CD8-positive, alpha-beta memory T cell (primary cell): ENCODE measurements around the gene COG2. TPM values are rescaled to one million over a fixed set of nuclear protein-coding genes. Genes with fewer than 3 reads are reported as not detected.
"Not testable (repeated sequence)": the region's sequence is repeated elsewhere in the genome, so short reads cannot be mapped to it uniquely, and the experiment has no call there.

Experiments
- CTCF ChIA-PET: fragments of 350-600 bp; sonication (Branson Sonifier 250); formaldehyde crosslinking; loops from one replicate; lab custom pipeline; 2021; ENCODE audit warnings: antibody characterized with exemption; lab: Charles Lee
- POLR2A ChIA-PET: fragments of 350-600 bp; sonication (Branson Sonifier 250); formaldehyde crosslinking; loops from one replicate; lab custom pipeline; 2021; ENCODE audit warnings: antibody characterized with exemption; lab: Charles Lee
- DNase-seq, 5 donors: peaks; one replicate each; pipeline versions ENCODE4 v3.0.0 to v3.0.0-alpha.2; 2020 to 2022; ENCODE audit warnings: mixed read lengths in 1 of 5
- H3K27ac ChIP-seq: one replicate; pipeline ENCODE4 v1.7.0; 2013; ENCODE audit warnings: low read depth, mild to moderate bottlenecking, low read length, moderate library complexity
- H3K27me3 ChIP-seq: 2 replicates; pipeline ENCODE4 v1.7.0; 2013; ENCODE audit warnings: low read length, mild to moderate bottlenecking; ENCODE audit not compliant: insufficient read depth, poor library complexity, severe bottlenecking
- H3K36me3 ChIP-seq: 2 replicates; pipeline ENCODE4 v1.7.0; 2013; ENCODE audit warnings: mild to moderate bottlenecking, low read length, moderate library complexity; ENCODE audit not compliant: insufficient read depth
- H3K4me1 ChIP-seq: 2 replicates; pipeline ENCODE4 v1.7.0; 2013; ENCODE audit warnings: mild to moderate bottlenecking, low read length, moderate library complexity; ENCODE audit not compliant: insufficient read depth
- H3K4me3 ChIP-seq: 2 replicates; pipeline ENCODE4 v1.7.0; 2013; ENCODE audit warnings: mild to moderate bottlenecking, low read length
- H3K9me3 ChIP-seq: 2 replicates; pipeline ENCODE4 v1.7.0; 2013; ENCODE audit warnings: mild to moderate bottlenecking, low read length
- H3K27ac Mint-ChIP-seq, 8 donors: one replicate each; pipeline ENCODE4 v1.8.0; 2020 to 2021; ENCODE audit warnings: mixed read lengths in 8 of 8, mild to moderate bottlenecking in 6 of 8, inconsistent platforms in 3 of 8, moderate library complexity in 3 of 8
- H3K27me3 Mint-ChIP-seq, 2 donors: one replicate each; pipeline ENCODE4 v1.8.0; 2020 to 2021; ENCODE audit warnings: mixed read lengths in 2 of 2, mild to moderate bottlenecking in 1 of 2, moderate library complexity in 1 of 2
- H3K36me3 Mint-ChIP-seq, 3 donors: one replicate each; pipeline ENCODE4 v1.8.0; 2020 to 2021; ENCODE audit warnings: mixed read lengths in 3 of 3, inconsistent platforms in 1 of 3, mild to moderate bottlenecking in 1 of 3
- H3K4me1 Mint-ChIP-seq, 3 donors: one replicate each; pipeline ENCODE4 v1.8.0; 2020 to 2021; ENCODE audit warnings: mixed read lengths in 3 of 3, inconsistent platforms in 1 of 3, mild to moderate bottlenecking in 1 of 3
- H3K4me3 Mint-ChIP-seq, 7 donors: one replicate each; pipeline ENCODE4 v1.8.0; 2020 to 2021; ENCODE audit warnings: mixed read lengths in 7 of 7, mild to moderate bottlenecking in 6 of 7, moderate library complexity in 4 of 7, inconsistent platforms in 2 of 7
- H3K9me3 Mint-ChIP-seq, 5 donors: one replicate each; pipeline ENCODE4 v1.8.0; 2020 to 2022; ENCODE audit warnings: mixed read lengths in 5 of 5, mild to moderate bottlenecking in 3 of 5, moderate library complexity in 2 of 5, inconsistent platforms in 1 of 5
- polyA plus RNA-seq: library from polyadenylated mRNA; unstranded; fragments of 300-500 nt; fragmentation: Illumina TruSeq; gene quantifications from one replicate; pipeline ENCODE4 v1.2.3, GENCODE V29; 2021
- total RNA-seq, 2 experiments: library from RNA; stranded (reverse); gene quantifications; one replicate each; pipeline ENCODE4 v1.2.3, GENCODE V29; 2021

COG2 gene
- total and polyA plus RNA-seq, 3 experiments from 2014 or later, result 35.0 to 47.5 (median 45.0) TPM

DNA sequence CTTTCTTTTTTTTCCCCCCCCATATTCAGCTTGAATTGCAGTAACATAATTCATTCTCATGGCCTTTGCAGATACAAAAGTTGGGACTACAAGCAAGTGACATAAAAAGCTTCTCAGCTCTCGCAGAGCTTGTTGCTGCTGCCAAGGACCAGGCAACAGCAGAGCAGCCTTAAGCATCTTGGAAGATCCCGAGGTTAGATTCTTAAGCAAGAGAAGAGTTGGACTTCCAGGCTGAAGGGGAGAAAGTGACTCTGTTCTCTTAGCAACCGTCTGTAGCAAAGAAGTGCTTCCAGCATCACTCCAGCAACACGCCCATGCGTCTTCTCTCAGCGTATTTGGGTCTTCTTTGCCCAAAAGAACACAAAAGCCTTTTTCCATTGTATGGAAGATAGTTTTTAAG is 50.9 kb downstream of the COG2 start:
- POLR2A ChIA-PET, result no interaction called here
- H3K4me1 Mint-ChIP-seq, result peaks cover 0 to 4% (median 2%) of the 10 kb centered on the region in 3 donors
- no peak overlapping the region for H3K27ac ChIP-seq
- H3K27me3 ChIP-seq, result no peaks in the 10 kb centered on the region
- CTCF ChIA-PET, result no interaction called here
- H3K4me3 Mint-ChIP-seq, result no peak overlapping the region
- H3K4me1 ChIP-seq, result no peaks in the 10 kb centered on the region
- H3K9me3 ChIP-seq, result no peaks in the 10 kb centered on the region
- H3K4me3 ChIP-seq, result no peak overlapping the region
- H3K27me3 Mint-ChIP-seq, result peaks cover 0 to 2% of the 10 kb centered on the region in 2 donors
- no peaks in the 10 kb centered on the region for H3K9me3 Mint-ChIP-seq
- H3K27ac Mint-ChIP-seq, result peak overlapping the region in 1 of 8 donors; percentile 57
- peaks cover 0 to 57% (median 23%) of the 10 kb centered on the region in 3 donors for H3K36me3 Mint-ChIP-seq
- peaks cover 22% of the 10 kb centered on the region for H3K36me3 ChIP-seq
- no peak for DNase-seq

DNA sequence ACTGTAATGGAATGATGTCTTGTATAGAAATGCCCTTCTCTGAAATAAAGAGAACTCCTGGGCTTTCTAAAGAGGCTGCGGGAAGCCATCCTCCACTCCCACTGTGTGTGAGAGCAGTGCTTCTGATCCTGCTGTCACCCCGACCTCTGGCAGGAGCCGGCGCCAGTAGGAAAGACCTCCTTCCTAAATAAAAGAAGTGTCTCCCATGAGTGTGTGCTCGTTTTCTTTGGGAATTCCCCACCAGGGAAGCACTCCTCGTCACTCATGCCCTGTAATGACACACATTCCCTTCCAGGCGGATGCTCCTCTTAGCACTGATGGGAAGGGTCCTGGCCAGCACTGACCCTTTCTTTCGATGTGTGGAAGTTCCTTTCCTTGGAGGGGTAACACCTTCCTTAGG is 51.5 kb downstream of the COG2 start:
- no peak for DNase-seq
- ChIA-PET CTCF (no interaction called here), POLR2A (no interaction called here)
- peaks cover 0 to 2% of the 10 kb centered on the region in 2 donors for H3K27me3 Mint-ChIP-seq
- H3K36me3 ChIP-seq, result peaks cover 22% of the 10 kb centered on the region
- peaks cover 3% of the 10 kb centered on the region for H3K27me3 ChIP-seq
- H3K9me3 ChIP-seq, result no peaks in the 10 kb centered on the region
- no peak overlapping the region for H3K27ac ChIP-seq
- H3K4me1 Mint-ChIP-seq, result peaks cover 0 to 4% (median 2%) of the 10 kb centered on the region in 3 donors
- H3K4me3 ChIP-seq, result no peak overlapping the region
- H3K4me1 ChIP-seq, result no peaks in the 10 kb centered on the region
- no peaks in the 10 kb centered on the region for H3K9me3 Mint-ChIP-seq
- H3K27ac Mint-ChIP-seq, result peak overlapping the region in 2 of 8 donors; percentile 29 to 46
- H3K4me3 Mint-ChIP-seq, result no peak overlapping the region
- peaks cover 0 to 51% (median 21%) of the 10 kb centered on the region in 3 donors for H3K36me3 Mint-ChIP-seq

DNA sequence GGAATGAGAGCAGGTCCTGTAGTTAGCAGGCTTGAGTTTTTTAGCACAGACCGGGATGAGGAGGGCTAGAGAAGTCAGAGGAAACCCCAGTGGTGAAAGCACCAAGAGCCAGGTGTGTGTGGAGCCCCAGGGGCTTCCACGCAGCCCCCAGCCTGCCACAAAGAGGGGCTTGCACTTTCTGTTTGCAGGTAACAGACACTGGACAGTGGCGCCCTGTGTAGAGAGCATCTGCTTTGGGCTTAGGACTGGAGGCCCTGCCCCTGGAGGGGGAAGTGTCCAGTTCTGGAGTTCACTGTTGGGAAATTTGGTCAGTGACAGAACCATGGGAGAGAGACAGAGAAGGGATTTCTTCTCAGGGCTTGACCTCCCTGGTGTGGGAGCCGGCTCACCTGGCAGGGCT is 52.2 kb downstream of the COG2 start:
- peaks cover 0 to 2% of the 10 kb centered on the region in 2 donors for H3K27me3 Mint-ChIP-seq
- peaks cover 0 to 4% (median 2%) of the 10 kb centered on the region in 3 donors for H3K4me1 Mint-ChIP-seq
- Histone ChIP-seq H3K27me3 (peaks cover 3% of the 10 kb centered on the region), H3K36me3 (peaks cover 22% of the 10 kb centered on the region), H3K4me1 (no peaks in the 10 kb centered on the region), H3K27ac (no peak overlapping the region), H3K4me3 (no peak overlapping the region), H3K9me3 (no peaks in the 10 kb centered on the region)
- peaks cover 0 to 46% (median 21%) of the 10 kb centered on the region in 3 donors for H3K36me3 Mint-ChIP-seq
- H3K9me3 Mint-ChIP-seq, result no peaks in the 10 kb centered on the region
- no peak for DNase-seq
- ChIA-PET CTCF (no interaction called here), POLR2A (no interaction called here)
- peak overlapping the region in 2 of 8 donors; percentile 46 to 76 for H3K27ac Mint-ChIP-seq
- H3K4me3 Mint-ChIP-seq, result no peak overlapping the region

DNA sequence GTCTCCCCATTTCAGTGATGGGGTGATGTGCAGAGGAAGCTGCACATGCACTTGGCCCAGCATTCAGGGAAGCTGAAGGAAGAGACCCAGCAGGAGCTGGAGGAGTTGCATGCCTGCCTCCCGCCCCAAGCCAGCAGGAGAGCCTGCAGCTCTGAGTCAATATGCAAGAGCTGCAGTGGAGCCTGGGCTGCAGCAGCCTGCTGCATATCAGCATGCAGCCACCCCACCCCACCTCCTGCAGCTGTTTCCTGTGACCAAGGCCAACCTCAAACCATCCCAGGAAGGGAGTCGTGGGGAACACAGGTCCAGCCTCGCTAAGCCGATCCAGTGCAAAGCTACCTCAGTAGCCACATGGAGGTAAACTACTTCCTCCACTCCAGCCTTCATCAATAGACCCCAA is 52.7 kb downstream of the COG2 start:
- Histone ChIP-seq H3K4me3 (no peak overlapping the region), H3K9me3 (no peaks in the 10 kb centered on the region), H3K27me3 (peaks cover 3% of the 10 kb centered on the region), H3K36me3 (peaks cover 19% of the 10 kb centered on the region), H3K27ac (no peak overlapping the region), H3K4me1 (no peaks in the 10 kb centered on the region)
- no peak for DNase-seq
- Mint-ChIP-seq H3K4me1 (peaks cover 0 to 4% (median 2%) of the 10 kb centered on the region in 3 donors), H3K27ac (peak overlapping the region in 3 of 8 donors; percentile 6 to 76 (median 17)), H3K27me3 (peaks cover 0 to 2% of the 10 kb centered on the region in 2 donors), H3K4me3 (no peak overlapping the region), H3K9me3 (no peaks in the 10 kb centered on the region), H3K36me3 (peaks cover 0 to 41% (median 18%) of the 10 kb centered on the region in 3 donors)
- ChIA-PET CTCF (no interaction called here), POLR2A (no interaction called here)

DNA sequence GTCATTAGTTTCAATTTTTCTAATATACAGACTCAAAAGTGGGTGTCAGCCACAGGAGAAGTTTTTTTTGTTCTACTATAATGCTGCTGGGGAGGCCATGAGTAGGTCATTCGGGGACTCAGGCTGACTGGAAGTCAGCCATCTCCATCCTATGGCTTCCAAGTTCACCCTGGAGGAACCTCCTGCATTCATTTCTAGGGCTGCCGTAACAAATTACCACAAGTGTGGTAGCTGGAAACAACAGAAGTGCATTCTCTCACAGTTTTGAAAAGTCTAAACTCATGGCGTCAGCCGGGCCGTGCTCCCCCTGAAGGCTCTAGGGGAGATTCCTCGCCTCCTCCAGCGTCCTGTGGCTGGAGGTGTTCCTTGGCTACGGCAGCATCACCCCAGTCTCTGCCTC is 53.9 kb downstream of the COG2 start:
- ChIA-PET POLR2A (no interaction called here), CTCF (interaction anchor here (0.9 kb wide), 1 partner anchor 12 kb away, joined by 3 read pairs; no protein-coding TSS in a partner anchor)
- Histone ChIP-seq H3K4me1 (no peaks in the 10 kb centered on the region), H3K27ac (no peak overlapping the region), H3K4me3 (no peak overlapping the region), H3K9me3 (no peaks in the 10 kb centered on the region), H3K36me3 (peaks cover 15% of the 10 kb centered on the region), H3K27me3 (peaks cover 3% of the 10 kb centered on the region)
- Mint-ChIP-seq H3K27ac (no peak overlapping the region), H3K27me3 (peaks cover 0 to 2% of the 10 kb centered on the region in 2 donors), H3K4me3 (no peak overlapping the region), H3K4me1 (peaks cover 0 to 4% (median 2%) of the 10 kb centered on the region in 3 donors), H3K9me3 (no peaks in the 10 kb centered on the region), H3K36me3 (peaks cover 0 to 32% (median 16%) of the 10 kb centered on the region in 3 donors)
- DNase-seq, result no peak

DNA sequence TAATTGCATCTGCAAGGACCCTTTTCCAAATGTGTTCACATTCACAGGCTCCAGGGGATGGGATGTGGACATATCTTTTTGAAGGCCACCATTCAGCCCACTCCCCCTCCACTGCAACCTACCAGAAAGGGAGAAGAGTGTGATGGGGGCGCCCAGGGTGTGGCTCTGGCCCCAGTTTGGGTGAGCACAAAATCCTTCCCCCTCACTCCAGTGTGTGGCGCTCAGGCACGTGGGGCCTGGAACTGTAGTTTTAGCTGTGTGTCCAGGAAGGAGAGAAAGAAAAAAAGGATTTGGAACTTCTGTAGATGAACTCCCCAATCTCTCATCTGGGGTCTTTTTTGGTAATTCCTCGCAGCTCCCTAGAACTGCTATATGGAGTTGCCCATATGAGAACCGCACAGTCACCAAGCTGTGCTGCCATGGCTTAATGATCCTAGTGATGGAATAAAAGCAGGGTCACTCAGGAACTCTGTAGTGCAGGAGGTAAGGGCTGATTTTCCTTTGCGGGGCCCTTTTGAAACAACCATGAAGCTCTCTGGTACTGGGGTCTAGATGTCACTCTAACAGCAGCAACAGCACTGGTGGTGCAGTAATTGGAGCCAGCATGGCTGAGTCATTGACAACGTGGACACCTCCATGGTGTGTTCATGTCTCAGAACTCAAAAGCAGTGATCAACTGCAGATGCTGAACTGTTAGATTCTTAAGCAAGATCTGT is 54.6 kb downstream of the COG2 start:
- POLR2A ChIA-PET, result no interaction called here
- Histone ChIP-seq H3K4me3 (no peak overlapping the region), H3K4me1 (no peaks in the 10 kb centered on the region), H3K27ac (no peak overlapping the region), H3K9me3 (no peaks in the 10 kb centered on the region), H3K27me3 (peaks cover 3% of the 10 kb centered on the region), H3K36me3 (peaks cover 8% of the 10 kb centered on the region)
- Mint-ChIP-seq H3K4me1 (peaks cover 0 to 4% (median 2%) of the 10 kb centered on the region in 3 donors), H3K27ac (peak overlapping the region in 1 of 8 donors; percentile 58), H3K4me3 (no peak overlapping the region), H3K27me3 (peaks cover 0 to 5% of the 10 kb centered on the region in 2 donors), H3K36me3 (peaks cover 0 to 25% (median 13%) of the 10 kb centered on the region in 3 donors), H3K9me3 (no peaks in the 10 kb centered on the region)
- CTCF ChIA-PET, result no interaction called here
- no peak for DNase-seq

DNA sequence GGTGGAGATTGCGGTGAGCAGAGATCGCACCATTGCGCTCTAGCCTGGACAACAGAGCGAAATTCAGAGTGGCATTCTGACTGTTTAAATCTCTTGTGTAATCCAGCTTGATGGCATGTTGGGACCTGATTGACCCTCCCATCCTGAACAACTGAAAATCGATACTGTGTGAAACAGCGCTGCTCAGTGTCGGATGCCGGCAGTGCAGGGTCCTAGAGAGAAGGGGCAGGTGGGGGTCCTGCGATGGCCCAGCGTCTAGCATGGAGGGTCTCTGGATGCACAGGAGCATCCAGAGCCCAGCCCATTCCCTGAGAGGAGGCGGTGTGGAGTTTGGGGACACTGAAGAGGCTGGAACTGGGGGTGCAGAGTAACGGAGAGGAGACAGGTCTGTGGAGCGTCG is 55.8 kb downstream of the COG2 start:
- Histone ChIP-seq H3K36me3 (no peaks in the 10 kb centered on the region), H3K4me3 (no peak overlapping the region), H3K27ac (no peak overlapping the region), H3K27me3 (peaks cover 3% of the 10 kb centered on the region), H3K4me1 (no peaks in the 10 kb centered on the region), H3K9me3 (no peaks in the 10 kb centered on the region)
- Mint-ChIP-seq H3K36me3 (peaks cover 0 to 13% (median 4%) of the 10 kb centered on the region in 3 donors), H3K27me3 (peaks cover 4 to 7% of the 10 kb centered on the region in 2 donors), H3K4me1 (peaks cover 0 to 4% (median 2%) of the 10 kb centered on the region in 3 donors), H3K27ac (no peak overlapping the region), H3K4me3 (no peak overlapping the region), H3K9me3 (no peaks in the 10 kb centered on the region)
- DNase-seq, result no peak
- POLR2A ChIA-PET, result no interaction called here
- CTCF ChIA-PET, result no interaction called here

DNA sequence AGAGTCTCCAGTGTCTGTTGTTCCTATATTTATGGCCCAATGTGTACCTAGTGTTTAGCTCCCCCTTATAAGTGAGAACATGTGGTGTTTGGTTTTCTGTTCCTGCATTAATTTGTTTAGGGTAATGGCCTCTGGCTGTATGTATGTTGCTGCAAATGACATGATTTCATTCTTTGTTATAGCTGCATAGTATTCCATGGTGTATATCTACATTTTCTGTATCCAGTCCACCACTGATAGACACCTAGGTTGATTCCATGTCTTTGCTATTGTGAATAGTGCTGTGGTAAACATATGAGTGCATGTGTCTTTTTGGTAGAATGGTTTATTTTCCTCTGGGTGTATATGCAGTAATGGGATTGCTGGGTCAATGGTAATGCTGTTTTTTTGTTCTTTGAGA is 56.7 kb downstream of the COG2 start:
- H3K36me3 Mint-ChIP-seq, H3K27me3 ChIP-seq, H3K27ac ChIP-seq, H3K27me3 Mint-ChIP-seq, CTCF ChIA-PET, POLR2A ChIA-PET, H3K4me1 ChIP-seq, H3K9me3 Mint-ChIP-seq, H3K4me3 Mint-ChIP-seq, H3K36me3 ChIP-seq, H3K4me3 ChIP-seq, H3K9me3 ChIP-seq, H3K27ac Mint-ChIP-seq, DNase-seq, H3K4me1 Mint-ChIP-seq: not testable (repeated sequence)
